ENCODE data around the gene FAM221B. TPM values are rescaled to one million over a fixed set of nuclear protein-coding genes. Genes with fewer than 3 reads are reported as not detected.

FAM221B gene
- total RNA-seq, 2 donors from 2014 or later, result not detected

DNA sequence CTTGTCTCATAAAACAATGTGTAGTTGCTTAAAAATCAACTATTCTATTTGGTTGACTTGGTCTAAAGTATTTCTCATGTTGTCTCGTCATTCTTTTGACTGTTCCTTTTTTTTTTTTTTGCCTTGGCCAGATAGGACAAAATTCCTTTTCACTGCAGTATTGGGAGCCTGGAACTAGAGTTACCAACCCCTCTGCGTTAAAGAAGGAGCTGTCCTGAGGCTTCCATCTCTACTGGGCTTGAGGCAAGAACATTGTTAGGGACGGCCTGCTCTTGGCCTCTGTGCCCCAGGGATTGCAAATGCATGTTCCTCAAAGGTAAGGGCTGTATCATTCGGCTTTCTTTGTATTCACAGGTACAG, 38.5 kb downstream of the FAM221B start:
- no peak for DNase-seq (ENCODE audit: low spot score in 2 of 2)
- Mint-ChIP-seq H3K9me3 (no peaks in the 10 kb centered on the region), H3K36me3 (peaks cover 0 to 8% of the 10 kb centered on the region in 2 donors), H3K27ac (no peak overlapping the region)
- peak; percentile 17 to 23 for ATAC-seq

DNA sequence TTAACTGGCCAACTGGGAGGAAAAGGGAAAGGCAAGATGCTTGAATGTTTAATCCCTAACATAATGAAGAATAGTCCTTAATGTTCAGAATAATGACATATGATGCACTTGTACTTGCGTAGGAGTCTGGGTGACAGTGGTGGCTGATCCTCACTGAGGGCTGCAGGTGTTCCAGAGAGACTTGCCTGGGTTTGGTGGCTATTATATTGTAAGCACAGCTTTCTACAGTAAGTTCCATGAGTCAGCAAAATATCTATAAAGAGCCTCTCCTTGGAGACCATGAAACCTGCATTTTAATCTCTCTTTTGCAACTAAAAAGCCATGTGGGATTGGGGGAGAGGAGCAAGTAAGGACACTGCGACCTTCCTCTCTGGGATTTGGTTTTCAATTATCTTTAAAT, 39.0 kb downstream of the FAM221B start:
- ATAC-seq (no peak), DNase-seq (ENCODE audit: low spot score in 2 of 2) (no peak)
- Mint-ChIP-seq H3K9me3 (no peaks in the 10 kb centered on the region), H3K27ac (no peak overlapping the region), H3K36me3 (peaks cover 0 to 8% of the 10 kb centered on the region in 2 donors)

DNA sequence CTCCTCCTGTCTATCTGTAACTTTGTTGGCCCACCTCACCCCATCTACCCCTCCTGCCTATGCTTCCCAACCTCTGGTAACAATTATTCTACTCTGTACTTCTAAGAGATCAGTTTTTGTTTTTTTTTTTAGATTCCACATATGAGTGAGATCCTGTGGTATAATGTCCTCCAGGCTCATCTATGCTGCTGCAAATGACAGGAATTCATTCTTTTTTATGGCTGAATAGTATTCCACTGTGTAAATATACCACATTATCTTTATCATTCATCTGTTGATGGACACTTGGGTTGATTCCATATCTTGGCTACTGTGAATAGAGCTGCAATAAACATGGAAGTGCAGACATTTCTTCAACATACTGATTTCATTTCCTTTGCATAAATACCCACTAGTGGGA, 45.1 kb downstream of the FAM221B start:
- DNase-seq (ENCODE audit: low spot score in 2 of 2) (no peak), ATAC-seq (no peak)
- H3K27ac Mint-ChIP-seq, result no peak overlapping the region
- H3K36me3 Mint-ChIP-seq, result peaks cover 6 to 11% of the 10 kb centered on the region in 2 donors
- no peaks in the 10 kb centered on the region for H3K9me3 Mint-ChIP-seq

DNA sequence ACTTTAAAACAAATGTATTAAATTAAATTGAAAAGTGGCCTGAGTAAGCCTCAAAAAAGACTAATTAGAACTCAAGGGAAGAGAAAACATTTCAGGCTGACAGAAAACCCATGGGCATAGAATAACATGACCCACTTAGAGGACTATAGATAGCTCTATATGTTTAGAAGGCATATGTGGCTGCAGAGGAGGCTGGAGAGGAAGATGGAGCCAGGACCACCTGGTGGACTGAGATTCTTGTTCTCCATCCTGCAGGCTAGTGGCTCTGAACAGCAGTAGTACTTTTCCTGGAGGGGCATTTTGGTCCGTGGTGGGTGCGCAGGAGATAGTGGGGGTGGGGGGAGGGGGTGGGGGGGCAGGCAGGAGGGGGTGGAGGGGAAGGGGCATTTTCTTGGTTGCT, 47.5 kb downstream of the FAM221B start:
- Mint-ChIP-seq H3K27ac (peak overlapping the region in 1 of 2 donors; percentile 64), H3K9me3 (no peaks in the 10 kb centered on the region)
- ATAC-seq, result no peak

DNA sequence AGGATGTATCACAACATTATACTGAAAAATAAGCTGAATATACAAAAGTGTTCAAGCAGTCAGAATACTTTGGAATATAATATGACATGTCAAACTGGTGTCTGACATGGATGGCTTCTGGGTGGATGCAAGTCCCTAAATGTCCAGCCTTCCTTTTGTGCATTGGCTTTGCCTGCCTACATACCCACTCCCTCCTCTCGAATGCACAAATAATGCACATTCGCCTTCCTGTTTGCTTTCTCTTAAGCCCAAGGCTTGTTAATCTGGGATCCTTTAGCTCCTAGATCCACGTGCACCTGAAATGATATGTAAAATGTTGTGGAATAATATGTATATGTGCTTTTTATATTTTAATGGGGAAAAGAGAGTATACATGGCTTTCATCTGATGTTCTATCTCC, 50.0 kb downstream of the FAM221B start:
- ATAC-seq (no peak), DNase-seq (ENCODE audit: low spot score in 2 of 2) (no peak)
- H3K9me3 Mint-ChIP-seq, result no peaks in the 10 kb centered on the region
- peaks cover 3 to 6% of the 10 kb centered on the region in 2 donors for H3K36me3 Mint-ChIP-seq
- no peak overlapping the region for H3K27ac Mint-ChIP-seq

More for the DNA sequence above, 47.5 kb downstream of the FAM221B start:
- H3K36me3 Mint-ChIP-seq, result peaks cover 6 to 11% of the 10 kb centered on the region in 2 donors
- no peak for DNase-seq (ENCODE audit: low spot score in 2 of 2)

DNA sequence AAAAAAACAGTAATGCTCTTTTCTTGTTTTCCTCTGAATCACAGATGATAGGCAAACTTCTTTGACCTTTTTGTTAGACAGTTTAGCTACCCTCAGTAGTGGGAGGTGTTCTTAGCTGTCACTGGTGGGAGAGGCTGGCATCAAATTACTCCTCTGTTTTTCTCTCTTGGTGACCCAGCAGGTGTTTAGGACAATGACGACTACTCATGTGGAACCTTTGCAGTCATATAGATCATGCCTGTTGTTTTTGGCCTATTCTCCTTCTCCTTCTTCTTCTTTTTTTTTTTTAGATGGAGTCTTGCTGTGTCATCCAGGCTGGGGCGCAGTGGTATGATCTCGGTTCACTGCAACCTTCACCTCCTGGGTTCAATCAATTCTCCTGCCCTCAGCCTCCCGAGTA, 52.5 kb downstream of the FAM221B start:
- no peak for DNase-seq (ENCODE audit: low spot score in 2 of 2)
- ATAC-seq, result peak in 1 of 2 donors; percentile 62
- Mint-ChIP-seq H3K36me3 (peaks cover 0 to 6% of the 10 kb centered on the region in 2 donors), H3K27ac (no peak overlapping the region), H3K9me3 (no peaks in the 10 kb centered on the region)

DNA sequence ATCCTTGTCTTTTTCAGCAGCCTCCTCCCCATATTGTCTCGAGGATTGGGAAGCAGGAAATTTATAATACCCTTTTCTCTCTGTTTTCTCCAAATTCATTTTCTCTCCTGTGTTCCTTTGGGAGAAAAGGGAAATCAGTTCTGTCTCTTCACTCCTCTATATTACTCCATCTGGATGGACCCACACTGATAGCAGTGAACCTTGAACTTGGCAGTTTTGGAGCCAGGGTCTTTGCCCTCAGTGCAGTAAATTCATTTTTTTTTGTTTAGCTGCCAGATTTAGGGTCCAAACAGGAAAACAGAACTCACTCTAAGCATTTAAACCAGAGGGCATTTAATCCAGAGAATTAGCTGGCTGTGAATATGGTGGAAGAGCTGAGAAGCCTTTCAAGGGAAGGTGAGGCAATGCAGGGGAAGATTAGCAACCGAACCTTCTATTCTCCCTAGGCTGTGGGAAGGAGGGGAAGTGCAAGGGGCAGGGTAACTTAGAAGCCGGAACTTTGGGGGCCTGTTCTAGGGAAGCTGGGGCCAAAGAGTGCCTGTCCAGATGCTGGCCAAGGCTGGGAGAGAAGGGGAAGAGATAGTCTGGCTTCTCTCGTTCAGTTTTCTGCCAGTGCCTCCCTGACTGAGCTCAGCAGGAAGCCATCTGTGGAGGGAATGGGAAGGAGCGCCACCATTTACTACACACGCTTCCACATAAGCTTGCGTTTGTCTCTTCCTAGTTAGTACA, 53.5 kb downstream of the FAM221B start:
- Mint-ChIP-seq H3K9me3 (no peaks in the 10 kb centered on the region), H3K36me3 (peaks cover 0 to 1% of the 10 kb centered on the region in 2 donors), H3K27ac (peak overlapping the region in 1 of 2 donors; percentile 29)
- no peak for ATAC-seq
- no peak for DNase-seq (ENCODE audit: low spot score in 2 of 2)

DNA sequence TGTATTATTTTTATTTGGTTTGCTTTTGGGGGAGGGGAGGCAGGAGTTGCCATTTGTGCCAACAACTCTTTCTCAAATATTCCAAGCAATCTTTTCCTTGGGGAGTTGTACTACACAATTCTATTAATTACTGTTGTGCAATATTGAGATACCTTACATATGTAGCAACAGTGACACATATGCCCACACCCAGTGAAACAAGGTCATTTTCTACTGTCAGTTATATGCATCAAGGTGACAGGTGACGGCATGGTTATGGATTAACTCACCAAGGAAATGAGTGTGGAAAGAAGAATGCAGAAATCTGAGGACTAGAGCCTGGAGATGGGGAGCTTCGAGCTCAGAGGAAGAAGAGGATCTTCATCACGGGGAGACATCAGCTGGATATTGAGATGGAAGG, 56.6 kb downstream of the FAM221B start:
- no peak overlapping the region for H3K27ac Mint-ChIP-seq
- no peak for ATAC-seq
- H3K9me3 Mint-ChIP-seq, result no peaks in the 10 kb centered on the region
- H3K36me3 Mint-ChIP-seq, result no peaks in the 10 kb centered on the region
- DNase-seq (ENCODE audit: low spot score in 2 of 2), result no peak

DNA sequence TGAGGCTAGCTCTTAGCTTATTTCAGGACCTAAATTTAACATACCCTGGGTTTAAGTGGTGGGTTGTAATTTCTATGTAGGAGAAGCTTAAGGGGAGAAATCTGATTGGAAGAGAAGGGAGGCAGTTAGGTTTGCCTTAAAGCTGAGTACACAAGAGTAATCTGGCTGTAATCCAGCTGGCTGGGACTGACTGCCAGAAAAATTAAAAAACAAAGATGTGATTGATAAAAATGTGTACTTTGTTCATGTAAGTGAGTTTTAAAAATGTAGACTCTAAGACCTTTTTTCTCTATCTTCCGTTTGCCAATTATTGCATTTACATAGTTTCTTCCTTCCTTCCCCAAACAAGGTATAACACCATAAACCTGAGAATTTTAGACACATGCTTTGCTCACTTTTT, 57.0 kb downstream of the FAM221B start:
- no peaks in the 10 kb centered on the region for H3K36me3 Mint-ChIP-seq
- H3K27ac Mint-ChIP-seq, result no peak overlapping the region
- H3K9me3 Mint-ChIP-seq, result no peaks in the 10 kb centered on the region
- ATAC-seq, result no peak
- DNase-seq (ENCODE audit: low spot score in 2 of 2), result no peak

DNA sequence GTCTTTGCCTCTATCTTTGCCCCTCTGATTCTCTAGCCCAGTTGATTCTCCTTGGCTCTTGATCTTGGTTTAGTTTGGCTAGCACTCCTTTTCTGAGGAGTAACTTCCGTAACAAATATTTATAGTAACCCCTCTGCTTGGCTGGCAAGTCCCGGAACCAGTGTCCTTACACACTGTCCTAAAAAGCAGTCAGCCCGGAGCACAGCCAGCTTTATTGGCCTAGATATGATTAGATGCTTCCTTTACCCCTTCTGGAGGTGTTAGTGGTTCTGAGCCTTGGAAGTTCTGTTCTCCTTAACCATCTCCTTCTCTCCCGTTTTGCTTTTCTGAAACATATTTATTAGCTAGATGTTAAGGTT, 57.5 kb downstream of the FAM221B start:
- ATAC-seq (no peak), DNase-seq (ENCODE audit: low spot score in 2 of 2) (no peak)
- Mint-ChIP-seq H3K9me3 (no peaks in the 10 kb centered on the region), H3K27ac (no peak overlapping the region), H3K36me3 (no peaks in the 10 kb centered on the region)

DNA sequence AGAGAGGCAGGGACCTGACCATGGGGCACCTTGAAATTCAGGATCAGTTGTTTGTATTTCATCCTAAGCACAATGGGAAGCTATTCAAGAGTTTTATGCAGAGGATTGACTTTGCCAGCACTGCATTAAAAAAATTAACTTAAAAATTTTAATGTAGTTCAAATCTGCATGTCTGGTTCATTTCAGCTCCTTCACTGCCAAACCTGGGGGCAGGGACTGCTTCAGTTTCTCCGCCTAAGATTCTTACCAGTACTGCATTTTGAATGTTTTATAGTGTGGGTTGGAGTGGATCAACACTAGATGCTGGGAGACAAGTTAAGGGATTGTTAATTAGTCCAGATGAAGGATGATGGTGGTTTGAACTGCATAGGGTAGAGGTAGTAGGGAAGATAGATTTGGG, 58.8 kb downstream of the FAM221B start:
- Mint-ChIP-seq H3K36me3 (no peaks in the 10 kb centered on the region), H3K27ac (no peak overlapping the region), H3K9me3 (no peaks in the 10 kb centered on the region)
- ATAC-seq (no peak), DNase-seq (ENCODE audit: low spot score in 2 of 2) (no peak)

DNA sequence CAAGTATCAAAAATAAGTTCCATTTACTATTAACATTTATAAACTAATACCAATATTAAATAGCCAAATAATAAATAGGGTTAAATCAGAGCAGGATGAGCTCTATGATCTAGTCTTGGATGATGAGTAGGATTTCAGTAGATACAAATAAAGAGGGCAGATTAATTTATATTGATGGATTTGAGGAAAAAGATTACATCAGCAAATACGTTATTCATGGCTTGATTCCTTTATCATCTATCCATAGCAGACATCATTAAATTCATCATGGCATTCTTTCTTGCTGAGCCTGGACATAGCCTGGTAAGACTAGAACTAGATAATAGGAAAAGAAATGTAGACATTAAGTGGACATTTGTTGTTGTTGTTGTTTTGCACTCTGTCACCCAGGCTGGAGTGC, 61.1 kb downstream of the FAM221B start:
- H3K9me3 Mint-ChIP-seq, result no peaks in the 10 kb centered on the region
- no peak for DNase-seq (ENCODE audit: low spot score in 2 of 2)
- H3K27ac Mint-ChIP-seq, result no peak overlapping the region
- ATAC-seq, result no peak
- H3K36me3 Mint-ChIP-seq, result no peaks in the 10 kb centered on the region

DNA sequence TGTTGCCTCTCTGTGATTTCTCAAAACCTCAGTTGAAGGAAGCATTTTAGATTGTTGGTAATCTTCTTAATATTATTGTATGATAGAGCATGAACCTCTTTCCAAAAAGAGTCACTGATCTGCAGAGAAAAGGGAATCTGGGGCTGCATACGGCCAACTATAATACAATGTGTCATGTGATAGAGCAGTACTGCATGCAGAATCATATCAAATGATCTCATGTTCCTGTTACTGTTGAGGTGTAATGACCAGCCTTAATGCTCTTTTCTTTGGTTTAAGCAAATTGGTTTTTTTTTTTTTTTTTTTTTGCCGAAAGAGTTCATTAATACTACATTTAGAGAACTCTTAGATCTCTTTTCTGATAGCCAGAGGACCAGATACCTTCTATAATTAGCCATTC, 61.5 kb downstream of the FAM221B start:
- ATAC-seq, result no peak
- Mint-ChIP-seq H3K27ac (no peak overlapping the region), H3K9me3 (no peaks in the 10 kb centered on the region), H3K36me3 (no peaks in the 10 kb centered on the region)
- DNase-seq (ENCODE audit: low spot score in 2 of 2), result no peak

Other genes with a start within 250 kb of the FAM221B start
- 10 to 100 TPM; 19.4 to 61.3 TPM for gene TESK1, start 223.5 kb downstream of the FAM221B start, total RNA-seq
- 10 to 100 TPM; 11.1 to 16.7 TPM for gene CD72, start 210.3 kb downstream of the FAM221B start, total RNA-seq
- gene SIT1, start 177.8 kb downstream of the FAM221B start, total RNA-seq, result 100 to 1,000 TPM in 1 of 2 donors, 10 to 100 TPM in 1; 67.8 to 122 TPM
- 1,000 to 10,000 TPM; 3,566 to 7,483 TPM for gene RMRP, start 170.7 kb downstream of the FAM221B start, total RNA-seq
- 10 to 100 TPM; 10.2 to 24.4 TPM for gene CCDC107, start 170.4 kb downstream of the FAM221B start, total RNA-seq
- gene ARHGEF39, start 163.5 kb downstream of the FAM221B start, total RNA-seq, result 10 to 100 TPM; 21.6 to 22.8 TPM
- gene CA9, start 154.8 kb downstream of the FAM221B start, total RNA-seq, result 1 to 10 TPM in 1 of 2 donors, under 1 TPM in 1; 0.73 to 1.1 TPM
- 1 to 10 TPM; 5.2 to 9.3 TPM for gene TPM2, start 138.8 kb downstream of the FAM221B start, total RNA-seq
- gene TLN1, start 96.5 kb downstream of the FAM221B start, total RNA-seq, result 100 to 1,000 TPM; 234 to 334 TPM
- gene CREB3, start 96.1 kb downstream of the FAM221B start, total RNA-seq, result 10 to 100 TPM; 22.8 to 25.3 TPM
- gene GBA2, start 79.5 kb downstream of the FAM221B start, total RNA-seq, result 10 to 100 TPM; 23.4 to 57.6 TPM
- 10 to 100 TPM; 18.4 to 35.1 TPM for gene RGP1, start 79.4 kb downstream of the FAM221B start, total RNA-seq
- under 1 TPM in 1 of 2 donors, not detected in 1; 0.46 TPM for gene MSMP, start 74.5 kb downstream of the FAM221B start, total RNA-seq
- 10 to 100 TPM in 1 of 2 donors, 1 to 10 TPM in 1; 6.8 to 16.2 TPM for gene NPR2, start 37.1 kb downstream of the FAM221B start, total RNA-seq
- 1 to 10 TPM; 1.0 to 1.3 TPM for gene SPAG8, start 16.5 kb downstream of the FAM221B start, total RNA-seq
- gene HINT2, start 13.7 kb downstream of the FAM221B start, total RNA-seq, result 10 to 100 TPM; 27.2 to 51.8 TPM
- 10 to 100 TPM in 1 of 2 donors, 1 to 10 TPM in 1; 4.0 to 11.2 TPM for gene TMEM8B, start 496 bp upstream of the FAM221B start, total RNA-seq
- gene OR13J1, start 41.7 kb upstream of the FAM221B start, total RNA-seq, result not detected
- gene HRCT1, start 77.5 kb upstream of the FAM221B start, total RNA-seq, result not detected
- not detected for gene SPAAR, start 80.8 kb upstream of the FAM221B start, total RNA-seq
- not detected for gene OR2S2, start 129.4 kb upstream of the FAM221B start, total RNA-seq
- 1 to 10 TPM; 7.0 to 7.6 TPM for gene RECK, start 208.2 kb upstream of the FAM221B start, total RNA-seq

Data from activated naive CD4-positive, alpha-beta T cell treated with anti-CD3 and anti-CD28 coated beads, Interleukin-2, amount 50 U/mL, for 72 hours (primary cell).